WTC11 (cell line): ENCODE measurements around the gene ACADVL.

Experiments used
- CREB1 ChIP-seq: sonication (generic); formaldehyde crosslinking; IDR thresholded peaks from 2 replicates; pipeline ENCODE4 v1.8.0; 2023; ENCODE audit warnings: mild to moderate bottlenecking, missing genetic modification reagents
- TP53 ChIP-seq: sonication (generic); formaldehyde crosslinking; IDR thresholded peaks from 2 replicates; pipeline ENCODE4 v1.8.1; 2023; ENCODE audit warnings: mild to moderate bottlenecking, missing genetic modification reagents
- USF1 ChIP-seq: sonication (generic); formaldehyde crosslinking; IDR thresholded peaks from 2 replicates; pipeline ENCODE4 v1.8.0; 2022; ENCODE audit warnings: mild to moderate bottlenecking, missing genetic modification reagents
- TF ChIP-seq, protein P1 (sequence below): fragments of 200-600 bp; IDR thresholded peaks from 2 replicates; pipeline ENCODE4 v1.8.0; 2022; ENCODE audit warnings: antibody characterized with exemption

- TF ChIP-seq TP53 (CRISPR knock-in tag) (no peak), CREB1 (no peak), USF1 (CRISPR knock-in tag) (no peak)
- TF ChIP-seq, protein P1, sequence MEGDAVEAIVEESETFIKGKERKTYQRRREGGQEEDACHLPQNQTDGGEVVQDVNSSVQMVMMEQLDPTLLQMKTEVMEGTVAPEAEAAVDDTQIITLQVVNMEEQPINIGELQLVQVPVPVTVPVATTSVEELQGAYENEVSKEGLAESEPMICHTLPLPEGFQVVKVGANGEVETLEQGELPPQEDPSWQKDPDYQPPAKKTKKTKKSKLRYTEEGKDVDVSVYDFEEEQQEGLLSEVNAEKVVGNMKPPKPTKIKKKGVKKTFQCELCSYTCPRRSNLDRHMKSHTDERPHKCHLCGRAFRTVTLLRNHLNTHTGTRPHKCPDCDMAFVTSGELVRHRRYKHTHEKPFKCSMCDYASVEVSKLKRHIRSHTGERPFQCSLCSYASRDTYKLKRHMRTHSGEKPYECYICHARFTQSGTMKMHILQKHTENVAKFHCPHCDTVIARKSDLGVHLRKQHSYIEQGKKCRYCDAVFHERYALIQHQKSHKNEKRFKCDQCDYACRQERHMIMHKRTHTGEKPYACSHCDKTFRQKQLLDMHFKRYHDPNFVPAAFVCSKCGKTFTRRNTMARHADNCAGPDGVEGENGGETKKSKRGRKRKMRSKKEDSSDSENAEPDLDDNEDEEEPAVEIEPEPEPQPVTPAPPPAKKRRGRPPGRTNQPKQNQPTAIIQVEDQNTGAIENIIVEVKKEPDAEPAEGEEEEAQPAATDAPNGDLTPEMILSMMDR: no peak
Observed at GRCh38 chr17:7215136-7215638, 4.6 kb upstream of the ACADVL start.
